CD4-positive, alpha-beta T cell treated with Interleukin-12 subunit alpha and Interleukin-12 subunit beta, for 1 hour (primary cell): ENCODE results near the gene SUSD3.
A peak's percentile ranks its signal among the peaks of the same experiment; 100 is the strongest.

Experiments
- DNase-seq: peaks from one replicate; pipeline ENCODE4 v3.0.0-alpha.2; 2020

Gene SUSD3

GRCh38 chr9:93053781-93054331 is 4.6 kb upstream of the SUSD3 start:
- DNase-seq = no peak

- no peak for DNase-seq
Observed at GRCh38 chr9:93054758-93055704, 3.5 kb upstream of the SUSD3 start.

- DNase-seq = no peak
Observed at GRCh38 chr9:93057042-93057702, 1.3 kb upstream of the SUSD3 start.

- no peak for DNase-seq
Observed at GRCh38 chr9:93057703-93058354, 672 bp upstream of the SUSD3 start.

GRCh38 chr9:93059011-93059714 is 662 bp downstream of the SUSD3 start:
- no peak for DNase-seq

- DNase-seq = no peak
Observed at GRCh38 chr9:93059715-93060578, 1.4 kb downstream of the SUSD3 start.

- DNase-seq = peak; percentile 36
Observed at GRCh38 chr9:93060746-93061259, 2.3 kb downstream of the SUSD3 start.

GRCh38 chr9:93061260-93061751 is 2.8 kb downstream of the SUSD3 start:
- DNase-seq = no peak

GRCh38 chr9:93061791-93062763 is 3.6 kb downstream of the SUSD3 start:
- peak; percentile 34 for DNase-seq

GRCh38 chr9:93064392-93065134 is 6.1 kb downstream of the SUSD3 start:
- DNase-seq = peak; percentile 91

GRCh38 chr9:93065135-93065720 is 6.7 kb downstream of the SUSD3 start:
- DNase-seq = no peak

GRCh38 chr9:93066978-93067603 is 8.6 kb downstream of the SUSD3 start:
- DNase-seq = no peak

- no peak for DNase-seq
Observed at GRCh38 chr9:93068956-93069355, 10.5 kb downstream of the SUSD3 start.

- no peak for DNase-seq
Observed at GRCh38 chr9:93071464-93071863, 13.0 kb downstream of the SUSD3 start.

- no peak for DNase-seq
Observed at GRCh38 chr9:93072383-93072795, 13.9 kb downstream of the SUSD3 start.

GRCh38 chr9:93076101-93076791 is 17.7 kb downstream of the SUSD3 start:
- no peak for DNase-seq

GRCh38 chr9:93076792-93077128 is 18.3 kb downstream of the SUSD3 start:
- DNase-seq = no peak

- no peak for DNase-seq
Observed at GRCh38 chr9:93077367-93077766, 18.9 kb downstream of the SUSD3 start.
